ENCODE data around the gene C14orf39. TPM values are rescaled to one million over a fixed set of nuclear protein-coding genes. Genes with fewer than 3 reads are reported as not detected.
A peak's percentile ranks its signal among the peaks of the same experiment; 100 is the strongest.
"Not testable (repeated sequence)": the region's sequence is repeated elsewhere in the genome, so short reads cannot be mapped to it uniquely, and the experiment has no call there.

Gene C14orf39
- total RNA-seq, 1 donor: 0.72 TPM

GRCh38 chr14:60420050-60420449 lies 65.8 kb downstream of the C14orf39 start:
- Histone ChIP-seq H3K4me1 (ENCODE audit: insufficient read depth, low read length) (no peaks in the 10 kb centered on the region), H3K27ac (ENCODE audit: low read depth, low read length) (no peak overlapping the region)
- TF ChIP-seq CTCF (IDR thresholded peaks at IDR 0.05; ENCODE audit: extremely low read depth, low read depth, low read length): no peak

GRCh38 chr14:60397550-60397949 lies 88.3 kb downstream of the C14orf39 start:
- H3K27ac ChIP-seq (ENCODE audit: low read depth, low read length); H3K79me2 ChIP-seq (ENCODE audit: insufficient read depth, low read length); H3K4me3 ChIP-seq (ENCODE audit: insufficient read depth, low read length); H3K27me3 ChIP-seq (ENCODE audit: insufficient read depth, low read length); H2AFZ ChIP-seq (ENCODE audit: low read length); H3K9me3 ChIP-seq (ENCODE audit: low read depth, low read length); H3K36me3 ChIP-seq (ENCODE audit: insufficient read depth, low read length); DNase-seq (ENCODE audit: insufficient read length, low spot score, missing footprints); H3K4me1 ChIP-seq (ENCODE audit: insufficient read depth, low read length); H3K4me2 ChIP-seq (ENCODE audit: insufficient read depth, low read length); H4K20me1 ChIP-seq (ENCODE audit: insufficient read depth, low read length): not testable (repeated sequence)

More at GRCh38 chr14:60420050-60420449, 65.8 kb downstream of the C14orf39 start:
- Histone ChIP-seq H3K9me3 (ENCODE audit: low read depth, low read length) (no peaks in the 10 kb centered on the region), H3K36me3 (ENCODE audit: insufficient read depth, low read length) (no peaks in the 10 kb centered on the region), H3K27me3 (ENCODE audit: insufficient read depth, low read length) (no peaks in the 10 kb centered on the region), H3K79me2 (ENCODE audit: insufficient read depth, low read length) (no peaks in the 10 kb centered on the region), H2AFZ (ENCODE audit: low read length) (no peak overlapping the region), H4K20me1 (ENCODE audit: insufficient read depth, low read length) (no peaks in the 10 kb centered on the region), H3K4me3 (ENCODE audit: insufficient read depth, low read length) (no peak overlapping the region), H3K4me2 (ENCODE audit: insufficient read depth, low read length) (no peak overlapping the region)
- no peak for DNase-seq (ENCODE audit: insufficient read length, low spot score, missing footprints)

- no peaks in the 10 kb centered on the region for H3K9me3 ChIP-seq (ENCODE audit: low read depth, low read length)
- no peak overlapping the region for H2AFZ ChIP-seq (ENCODE audit: low read length)
- DNase-seq (ENCODE audit: insufficient read length, low spot score, missing footprints): peak; percentile 11
- H3K27me3 ChIP-seq (ENCODE audit: insufficient read depth, low read length): no peaks in the 10 kb centered on the region
- no peak overlapping the region for H3K4me3 ChIP-seq (ENCODE audit: insufficient read depth, low read length)
- H3K4me1 ChIP-seq (ENCODE audit: insufficient read depth, low read length): no peaks in the 10 kb centered on the region
- H3K27ac ChIP-seq (ENCODE audit: low read depth, low read length): no peak overlapping the region
- H3K36me3 ChIP-seq (ENCODE audit: insufficient read depth, low read length): no peaks in the 10 kb centered on the region
- no peaks in the 10 kb centered on the region for H3K79me2 ChIP-seq (ENCODE audit: insufficient read depth, low read length)
- no peak for TF ChIP-seq CTCF (IDR thresholded peaks at IDR 0.05; ENCODE audit: extremely low read depth, low read depth, low read length)
- H4K20me1 ChIP-seq (ENCODE audit: insufficient read depth, low read length): no peaks in the 10 kb centered on the region
- no peak overlapping the region for H3K4me2 ChIP-seq (ENCODE audit: insufficient read depth, low read length)
Observed at GRCh38 chr14:60396718-60397343, 89.0 kb downstream of the C14orf39 start.

Other genes with a start within 250 kb of the C14orf39 start
- gene PPM1A, start 236.8 kb downstream of the C14orf39 start, total RNA-seq: 36.6 and 36.8 TPM in 2 replicates
- gene SIX6, start 23.1 kb upstream of the C14orf39 start, total RNA-seq: under 0.01 TPM in 1 of 2 replicates, not detected in the other
- 18.1 and 21.5 TPM in 2 replicates for gene SIX1, start 163.4 kb upstream of the C14orf39 start, total RNA-seq
- 14.5 and 15.6 TPM in 2 replicates for gene SIX4, start 238.3 kb upstream of the C14orf39 start, total RNA-seq
- gene MNAT1, start 248.7 kb upstream of the C14orf39 start, total RNA-seq: 51.4 and 57.2 TPM in 2 replicates